HUDEP-2 (cell line): ENCODE measurements around the gene PRSS3.
"Not testable (repeated sequence)": the region's sequence is repeated elsewhere in the genome, so short reads cannot be mapped to it uniquely, and the experiment has no call there.

Experiments
- DNase-seq, 76 experiments: peaks; one replicate each; lab custom pipeline; 2025; ENCODE audit not compliant: unreplicated experiment in 76 of 76; lab: John Stamatoyannopoulos, UW

Gene PRSS3

GRCh38 chr9:33816327-33817252, 21.2 kb downstream of the PRSS3 start, which contains the start of gene UBE2R2:
Gene UBE2R2, plus strand, starts transcription at chr9:33817160. Its CDS starts 598 bp downstream, at chr9:33817758.
- peak in 75 of 76 experiments; percentile 36 to 95 (median 86) for DNase-seq

DNA sequence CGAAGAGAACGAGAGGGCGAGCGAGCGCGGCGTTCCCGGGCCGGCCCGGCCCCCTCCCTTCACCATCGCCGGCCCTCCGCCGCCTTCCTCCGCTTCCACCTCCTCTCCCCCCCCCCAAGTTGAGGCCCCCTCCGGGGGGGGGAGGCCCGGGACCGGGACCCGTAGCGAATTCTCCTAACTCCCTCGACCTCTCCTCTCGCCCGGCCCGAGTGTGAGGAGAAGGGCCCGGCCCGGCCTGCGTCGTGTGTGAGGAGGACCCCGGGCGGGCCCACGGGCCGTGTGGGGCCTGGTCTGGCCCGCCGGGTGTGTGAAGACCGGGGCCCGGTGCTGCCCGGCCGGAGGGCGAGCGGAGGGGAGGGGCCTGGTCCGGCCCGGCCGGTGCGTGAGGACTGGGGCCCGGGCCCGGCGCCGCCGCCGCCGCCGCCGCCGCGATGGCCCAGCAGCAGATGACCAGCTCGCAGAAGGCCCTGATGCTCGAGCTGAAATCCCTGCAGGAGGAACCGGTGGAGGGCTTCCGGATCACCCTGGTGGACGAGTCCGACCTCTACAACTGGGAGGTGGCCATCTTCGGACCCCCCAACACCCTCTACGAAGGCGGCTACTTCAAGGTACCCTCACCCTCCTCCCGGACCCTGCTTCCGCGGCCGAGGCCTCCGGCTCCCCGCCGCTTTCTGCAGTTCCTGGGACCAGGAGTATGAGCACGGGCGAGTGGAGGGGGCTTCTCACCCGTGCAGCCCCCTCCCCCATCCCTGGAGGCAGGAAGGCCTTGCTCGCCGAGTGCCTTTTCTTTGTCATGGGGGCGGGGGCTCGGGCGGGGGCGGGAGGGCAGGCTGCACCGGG, 22.2 kb downstream of the PRSS3 start:
- DNase-seq: peak in 48 of 76 experiments; percentile 6 to 61 (median 34)

DNA sequence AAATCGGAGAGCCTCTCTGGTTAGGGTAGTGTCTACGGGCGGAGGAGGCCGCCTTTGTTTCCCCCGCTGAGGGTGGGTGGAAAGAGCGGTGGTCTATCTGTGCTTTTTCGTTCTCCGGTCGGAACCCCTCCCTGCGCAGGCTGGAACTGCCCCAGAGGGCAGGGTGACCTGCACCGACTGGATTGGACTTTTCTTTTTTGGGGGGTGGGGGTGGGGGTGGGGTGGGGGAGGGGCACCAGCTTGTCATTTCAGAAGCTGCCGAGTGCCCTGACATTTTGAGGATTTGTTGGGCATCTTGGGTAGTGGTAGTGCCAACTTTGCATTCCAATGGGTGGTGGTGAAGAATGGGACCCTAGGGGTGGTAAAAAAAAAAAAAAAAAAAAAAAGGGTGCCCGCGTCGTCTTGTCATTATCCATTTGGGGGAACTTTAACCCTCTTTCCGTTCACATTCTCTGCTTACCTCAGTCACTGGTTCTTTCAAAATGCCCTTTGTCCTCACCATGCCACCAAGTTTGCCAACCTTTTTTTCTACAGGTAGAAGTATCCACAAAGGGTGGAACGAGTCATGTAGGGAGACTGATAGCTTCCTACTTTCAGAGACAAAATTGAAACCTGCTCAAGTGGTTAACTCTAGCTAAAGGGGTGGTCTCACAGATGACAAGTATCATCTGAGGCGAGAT, 22.9 kb downstream of the PRSS3 start:
- DNase-seq: peak in 11 of 76 experiments; percentile 2 to 39 (median 15)

- peak in 1 of 76 experiments; percentile 2 for DNase-seq
Observed at GRCh38 chr9:33818847-33819500, 23.6 kb downstream of the PRSS3 start.

DNA sequence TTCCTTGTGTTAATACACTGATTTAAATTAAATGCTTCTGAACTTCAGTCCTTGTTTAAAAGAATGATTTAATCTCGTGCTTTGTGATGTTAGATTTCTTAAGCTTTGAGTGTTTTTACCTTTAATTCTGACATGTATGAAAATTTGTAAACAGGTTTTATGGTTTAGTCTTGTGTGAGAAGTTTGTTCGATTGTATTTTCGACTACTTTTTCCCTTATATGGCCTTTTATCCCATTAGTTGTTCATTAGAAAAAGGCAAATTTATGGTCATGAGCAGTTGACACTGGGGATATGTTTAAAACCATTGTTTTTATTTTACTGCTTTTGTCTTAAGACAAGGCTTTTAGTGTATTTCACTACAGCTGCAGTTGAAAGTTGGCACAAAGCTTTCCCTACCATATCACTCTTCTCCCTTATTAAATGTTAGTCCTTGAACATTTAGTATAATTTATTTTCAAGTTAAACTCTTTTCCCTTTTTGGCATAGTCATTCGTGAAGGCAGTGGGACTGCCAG, 24.9 kb downstream of the PRSS3 start:
- no peak for DNase-seq

DNA sequence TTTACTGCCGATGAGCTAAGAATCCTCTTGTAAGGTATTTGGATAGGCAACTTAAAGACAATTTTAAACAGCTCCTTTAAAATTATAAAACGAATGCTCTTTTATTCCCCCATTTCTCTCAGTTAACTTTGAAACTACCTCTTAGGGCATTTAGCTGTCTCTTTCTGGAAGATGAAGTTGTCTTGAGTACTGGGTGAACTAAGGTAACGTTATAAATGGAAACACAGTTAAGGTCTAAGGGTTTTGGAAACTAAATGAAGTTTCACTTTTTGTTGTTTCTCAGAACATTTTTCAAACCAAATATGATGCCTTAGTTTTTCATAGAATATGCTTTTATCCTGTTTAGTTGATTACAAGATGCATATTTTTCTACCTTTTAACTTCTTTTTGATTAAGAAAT, 28.4 kb downstream of the PRSS3 start:
- DNase-seq: no peak

DNA sequence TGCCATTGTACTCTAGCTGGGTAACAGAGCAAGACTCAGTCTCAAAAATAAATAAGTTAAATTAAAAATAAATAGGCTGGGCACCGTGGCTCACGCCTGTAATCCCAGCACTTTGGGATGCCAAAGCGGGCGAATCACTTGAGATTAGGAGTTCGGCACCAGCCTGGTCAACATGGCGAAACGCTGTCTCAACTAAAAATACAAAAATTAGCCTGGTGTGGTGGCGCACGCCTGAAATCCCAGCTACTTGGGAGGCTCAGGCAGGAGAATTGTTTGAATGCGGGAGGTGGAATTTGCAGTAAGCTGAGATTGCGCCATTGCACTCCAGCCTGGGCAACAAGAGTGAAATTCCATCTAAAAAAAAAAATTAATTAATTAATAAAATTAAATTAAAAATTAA, 31.9 kb downstream of the PRSS3 start:
- DNase-seq: not testable (repeated sequence)

GRCh38 chr9:33829641-33830230, 34.4 kb downstream of the PRSS3 start:
- DNase-seq: not testable (repeated sequence)

DNA sequence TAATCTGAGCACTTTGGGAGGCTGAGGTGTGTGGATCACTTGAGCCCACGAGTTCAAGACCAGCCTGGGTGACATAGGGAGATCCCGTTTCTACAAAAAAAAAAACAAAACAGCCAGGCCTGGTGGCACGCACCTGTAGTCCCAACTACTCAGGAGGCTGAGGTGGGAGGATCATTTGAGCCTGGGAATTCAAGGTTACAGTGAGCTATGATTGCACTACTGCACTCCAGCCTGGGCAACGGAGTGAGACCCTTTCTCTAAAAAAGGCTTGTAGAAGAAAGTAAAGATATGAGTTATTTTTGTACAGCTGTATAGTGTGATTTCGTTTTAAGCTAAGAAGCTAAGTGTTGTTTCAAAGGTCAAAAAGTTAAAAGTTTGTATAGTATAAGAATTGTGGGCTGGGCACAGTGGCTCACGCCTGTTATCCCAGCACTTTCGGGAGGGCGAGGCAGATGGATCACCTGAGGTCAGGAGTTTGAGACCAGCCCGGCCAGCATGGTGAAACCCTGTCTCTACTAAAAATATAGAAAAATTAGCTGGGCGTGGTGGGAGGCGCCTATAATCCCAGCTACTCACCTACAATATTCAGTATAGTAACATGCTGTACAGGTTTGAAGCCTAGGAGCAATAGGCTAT, 40.4 kb downstream of the PRSS3 start:
- DNase-seq: no peak

DNA sequence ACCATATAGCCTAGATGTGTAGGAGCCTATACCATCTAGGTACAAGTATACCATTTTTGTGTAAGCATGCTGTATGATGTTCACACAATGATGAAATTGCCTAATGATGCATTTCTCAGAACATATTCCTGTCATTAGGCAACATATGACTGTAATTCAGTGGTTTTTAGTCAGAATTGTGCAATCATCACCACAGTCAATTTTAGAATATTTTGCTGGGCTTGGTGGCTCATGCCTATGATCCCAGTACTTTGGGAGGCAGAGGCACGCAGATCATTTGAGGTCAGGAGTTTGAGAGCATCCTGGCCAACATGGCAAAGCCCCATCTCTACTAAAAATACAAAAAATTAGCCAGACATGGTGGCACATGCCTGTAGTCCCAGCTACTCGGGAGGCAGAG, 40.9 kb downstream of the PRSS3 start:
- DNase-seq: not testable (repeated sequence)

DNA sequence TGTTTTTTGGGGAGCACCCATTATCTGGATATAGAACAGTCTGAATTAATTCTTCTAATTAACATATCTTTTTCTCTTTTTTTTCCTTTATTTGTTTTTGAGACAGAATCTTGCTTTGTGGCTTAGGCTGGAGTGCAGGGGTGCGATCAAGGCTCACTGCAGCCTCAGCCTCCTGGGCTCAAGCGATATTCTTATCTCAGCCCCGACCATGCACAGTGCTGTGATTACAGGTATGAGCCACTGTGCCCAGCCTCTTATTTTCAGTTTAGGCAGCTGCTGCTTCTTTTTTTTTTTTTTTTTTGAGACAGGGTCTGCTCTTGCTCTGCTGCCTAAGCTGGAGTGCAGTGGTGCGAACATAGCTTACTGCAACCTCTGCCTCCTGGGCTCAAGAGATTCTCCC, 41.8 kb downstream of the PRSS3 start:
- DNase-seq: no peak

- no peak for DNase-seq
Observed at GRCh38 chr9:33840381-33840780, 45.0 kb downstream of the PRSS3 start.

GRCh38 chr9:33843312-33843961, 48.1 kb downstream of the PRSS3 start:
- DNase-seq: no peak

DNA sequence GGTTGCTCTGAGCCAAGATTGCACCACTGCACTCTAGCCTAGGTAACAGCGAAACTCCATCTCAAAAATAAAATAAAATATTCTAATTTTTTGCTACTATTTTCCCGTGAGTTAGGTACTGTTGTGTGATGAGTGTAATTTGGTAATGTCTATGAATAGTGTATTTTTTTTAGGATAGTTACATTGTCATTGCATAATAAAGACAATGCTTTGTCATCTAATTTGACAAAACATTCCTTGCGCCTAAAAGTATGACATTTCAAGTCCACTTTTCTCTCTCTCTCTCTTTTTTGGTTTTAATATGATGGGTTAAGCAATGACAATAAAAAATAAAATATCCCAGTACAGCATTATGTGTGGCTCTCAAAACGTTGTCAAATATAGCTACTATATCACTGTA, 50.9 kb downstream of the PRSS3 start:
- no peak for DNase-seq

GRCh38 chr9:33847894-33848205, 52.5 kb downstream of the PRSS3 start:
- not testable (repeated sequence) for DNase-seq
